Left ventricle myocardium inferior (tissue), 1 donor: ENCODE results near the gene PCNX2. TPM values are rescaled to one million over a fixed set of nuclear protein-coding genes. Genes with fewer than 3 reads are reported as not detected.

Experiments used
- DNase-seq: peaks from one replicate; pipeline ENCODE4 v3.0.0-alpha.2; 2020
- H3K27ac ChIP-seq: fragments of 200-600 bp; replicated peaks from 2 replicates; pipeline ENCODE4 v1.8.0; 2021
- H3K27me3 ChIP-seq: fragments of 200-600 bp; 2 replicates; pipeline ENCODE4 v1.8.0; 2021; ENCODE audit warnings: low read depth
- H3K36me3 ChIP-seq: fragments of 200-600 bp; 2 replicates; pipeline ENCODE4 v1.8.0; 2021
- H3K4me1 ChIP-seq: fragments of 200-600 bp; 2 replicates; pipeline ENCODE4 v1.8.0; 2021
- H3K4me3 ChIP-seq: fragments of 200-600 bp; 2 replicates; pipeline ENCODE4 v1.8.0; 2021; ENCODE audit warnings: mild to moderate bottlenecking, moderate library complexity
- H3K9me3 ChIP-seq: fragments of 200-600 bp; replicated peaks from 2 replicates; pipeline ENCODE4 v1.8.0; 2021
- intact Hi-C: fragments of 100-400 bp; cut with micrococcal nuclease; formaldehyde crosslinking; loops from one replicate; pipeline ENCODE4 v1.11.0; 2022
- total RNA-seq: library from RNA; stranded (reverse); fragmentation: NEBNext Ultra II Directional; extraction: Animal tissue kit (Norgen Biotek cat#: 25700); gene quantifications from one replicate; pipeline ENCODE4 v1.2.1, GENCODE V29; 2021
- TF ChIP-seq, protein P1 (sequence below): fragments of 200-600 bp; IDR thresholded peaks from 2 replicates; pipeline ENCODE4 v1.8.0; 2021; ENCODE audit warnings: antibody characterized with exemption, mild to moderate bottlenecking, borderline replicate concordance
- donor health status: DM: no; HTN: yes; CAD: no; lungs with severe emphysema.

The PCNX2 gene
- total RNA-seq, 1 donor from 2014 or later, result 0.82 TPM

DNA sequence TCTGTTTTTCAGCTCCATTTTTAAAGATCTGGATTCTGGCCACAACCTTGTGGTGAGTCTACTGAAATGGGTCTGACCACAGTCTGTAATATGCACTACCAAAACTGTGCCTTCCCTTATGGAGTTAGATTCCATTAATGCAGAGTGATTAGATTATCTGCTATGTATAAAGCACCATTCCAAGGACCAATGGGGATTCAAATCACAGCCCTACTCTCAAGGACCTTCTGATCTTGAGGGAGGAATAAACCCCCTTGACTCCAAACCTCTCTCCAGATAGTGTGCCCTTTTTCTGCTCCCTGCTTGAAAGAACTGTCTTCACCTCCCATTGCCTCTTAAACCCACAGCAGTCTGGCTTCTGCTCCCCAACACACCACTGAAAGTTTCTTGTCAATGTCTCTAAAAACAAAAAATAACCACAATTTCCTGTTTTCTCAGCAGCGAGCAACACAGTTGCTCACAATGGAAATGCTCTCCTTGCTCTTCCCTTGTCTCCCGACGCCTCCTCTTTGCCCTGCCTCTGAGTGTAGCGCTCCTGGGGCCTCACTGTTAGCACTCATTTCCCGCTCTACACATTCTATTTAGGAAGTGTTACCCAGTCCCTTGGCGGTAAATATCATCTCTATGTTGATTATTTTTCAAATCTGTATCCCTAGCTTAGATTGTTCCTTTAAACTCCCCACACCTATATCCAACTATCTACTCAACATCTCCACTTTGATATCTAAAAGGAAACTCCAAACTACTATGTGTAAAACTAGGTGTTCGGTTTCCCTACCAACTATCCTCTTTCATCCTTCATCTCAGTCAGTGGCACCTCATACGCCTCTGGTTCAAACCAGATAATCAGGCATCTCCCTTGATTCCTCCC, 13.6 kb downstream of the PCNX2 start:
- H3K36me3 ChIP-seq, result no peaks in the 10 kb centered on the region
- no peak overlapping the region for H3K4me3 ChIP-seq
- no peaks in the 10 kb centered on the region for H3K4me1 ChIP-seq
- intact Hi-C loops, result no loop called here
- no peaks in the 10 kb centered on the region for H3K9me3 ChIP-seq
- TF ChIP-seq, protein P1, sequence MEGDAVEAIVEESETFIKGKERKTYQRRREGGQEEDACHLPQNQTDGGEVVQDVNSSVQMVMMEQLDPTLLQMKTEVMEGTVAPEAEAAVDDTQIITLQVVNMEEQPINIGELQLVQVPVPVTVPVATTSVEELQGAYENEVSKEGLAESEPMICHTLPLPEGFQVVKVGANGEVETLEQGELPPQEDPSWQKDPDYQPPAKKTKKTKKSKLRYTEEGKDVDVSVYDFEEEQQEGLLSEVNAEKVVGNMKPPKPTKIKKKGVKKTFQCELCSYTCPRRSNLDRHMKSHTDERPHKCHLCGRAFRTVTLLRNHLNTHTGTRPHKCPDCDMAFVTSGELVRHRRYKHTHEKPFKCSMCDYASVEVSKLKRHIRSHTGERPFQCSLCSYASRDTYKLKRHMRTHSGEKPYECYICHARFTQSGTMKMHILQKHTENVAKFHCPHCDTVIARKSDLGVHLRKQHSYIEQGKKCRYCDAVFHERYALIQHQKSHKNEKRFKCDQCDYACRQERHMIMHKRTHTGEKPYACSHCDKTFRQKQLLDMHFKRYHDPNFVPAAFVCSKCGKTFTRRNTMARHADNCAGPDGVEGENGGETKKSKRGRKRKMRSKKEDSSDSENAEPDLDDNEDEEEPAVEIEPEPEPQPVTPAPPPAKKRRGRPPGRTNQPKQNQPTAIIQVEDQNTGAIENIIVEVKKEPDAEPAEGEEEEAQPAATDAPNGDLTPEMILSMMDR, result no peak
- H3K27me3 ChIP-seq, result peaks cover 8% of the 10 kb centered on the region
- no peak overlapping the region for H3K27ac ChIP-seq
- DNase-seq, result no peak

DNA sequence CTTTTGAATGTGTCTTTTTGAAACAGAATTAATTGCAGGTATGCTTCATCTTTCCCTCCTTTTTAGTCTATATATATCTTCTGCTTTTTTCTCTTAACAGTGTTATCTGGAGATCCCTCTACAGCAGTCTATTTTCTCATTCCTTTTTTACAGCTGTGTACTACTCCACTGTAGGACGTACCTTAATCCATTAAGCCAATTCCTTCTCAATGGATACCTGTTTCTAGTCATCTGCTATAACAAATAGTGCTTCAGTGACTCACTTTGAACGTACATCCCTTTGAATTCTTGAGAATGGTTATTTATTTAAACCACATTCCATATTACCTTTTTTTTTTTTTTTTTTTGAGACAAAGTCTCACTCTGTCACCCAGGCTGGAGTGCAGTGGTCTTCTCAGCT, 15.6 kb downstream of the PCNX2 start:
- DNase-seq, result no peak
- intact Hi-C loops, result no loop called here
- Histone ChIP-seq H3K9me3 (no peaks in the 10 kb centered on the region), H3K27ac (no peak overlapping the region), H3K4me1 (no peaks in the 10 kb centered on the region), H3K4me3 (no peak overlapping the region), H3K27me3 (peaks cover 8% of the 10 kb centered on the region), H3K36me3 (no peaks in the 10 kb centered on the region)
- TF ChIP-seq, protein P1, result no peak

DNA sequence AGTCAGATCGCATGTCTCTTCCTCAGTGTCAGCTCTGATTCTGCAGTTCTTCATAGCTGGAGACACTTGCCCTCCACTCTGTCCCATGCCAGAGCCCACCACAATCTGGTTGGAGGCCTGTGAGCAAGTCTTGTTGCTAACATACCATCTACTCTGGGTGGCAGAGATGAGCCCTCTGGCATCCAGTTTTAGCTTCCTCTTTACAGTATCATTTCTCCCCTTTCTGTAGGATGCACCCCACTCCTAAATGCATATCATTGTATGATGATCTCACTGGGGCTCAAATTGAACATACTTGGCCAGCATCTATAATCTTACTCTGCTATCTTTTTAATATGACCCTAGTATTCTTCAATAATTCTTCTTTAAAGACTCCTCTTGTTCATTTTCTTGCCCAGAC, 16.9 kb downstream of the PCNX2 start:
- H3K4me1 ChIP-seq, result no peaks in the 10 kb centered on the region
- TF ChIP-seq, protein P1, result no peak
- intact Hi-C loops, result no loop called here
- H3K9me3 ChIP-seq, result no peaks in the 10 kb centered on the region
- no peak for DNase-seq
- no peak overlapping the region for H3K4me3 ChIP-seq
- no peaks in the 10 kb centered on the region for H3K36me3 ChIP-seq
- H3K27me3 ChIP-seq, result no peaks in the 10 kb centered on the region
- H3K27ac ChIP-seq, result no peak overlapping the region

DNA sequence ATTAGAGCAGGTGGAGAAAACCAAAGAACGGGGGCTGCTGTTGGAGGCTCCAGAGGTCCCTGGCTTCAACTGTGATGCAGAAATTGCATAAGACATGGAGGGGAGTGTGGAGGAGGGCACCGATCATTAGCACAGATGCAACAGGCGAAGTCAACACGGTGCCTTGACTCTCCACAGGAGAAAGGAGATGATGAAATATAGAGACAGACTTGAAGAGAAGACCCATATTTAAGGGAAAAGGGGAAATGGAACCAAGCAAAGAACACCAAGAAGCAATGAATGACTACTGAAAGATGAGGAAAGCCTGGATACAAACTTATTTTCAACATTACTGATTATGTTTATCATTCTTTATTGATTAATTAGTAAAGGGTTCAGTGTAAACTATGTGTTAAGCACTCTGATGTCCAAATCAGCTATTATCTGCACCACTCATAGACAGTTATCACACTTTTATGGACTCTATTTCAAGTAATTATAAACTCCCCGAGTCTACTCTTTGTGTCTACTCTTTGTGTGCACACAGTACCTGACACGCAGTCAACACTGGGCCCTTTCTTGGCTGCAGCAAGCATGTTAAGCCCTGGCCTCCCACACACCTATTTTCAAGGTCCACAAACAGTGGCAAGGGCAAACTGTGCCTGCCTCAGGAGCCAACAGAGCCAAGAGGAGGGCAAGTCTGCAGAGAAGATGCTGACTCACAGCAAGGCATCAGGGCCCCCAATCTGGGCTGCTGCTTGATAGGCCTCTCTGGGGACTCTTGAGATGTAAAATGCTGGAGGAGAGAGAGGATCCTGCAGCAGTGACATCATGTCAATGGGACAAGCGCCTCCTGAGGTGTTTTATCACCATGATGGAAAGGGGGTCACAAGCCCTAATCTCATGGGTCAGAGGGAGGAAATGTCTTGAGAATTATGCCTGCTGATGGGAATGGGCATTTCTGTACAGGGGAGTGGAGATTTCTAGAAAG, 17.6 kb downstream of the PCNX2 start:
- H3K4me3 ChIP-seq, result no peak overlapping the region
- DNase-seq, result no peak
- intact Hi-C loops, result no loop called here

DNA sequence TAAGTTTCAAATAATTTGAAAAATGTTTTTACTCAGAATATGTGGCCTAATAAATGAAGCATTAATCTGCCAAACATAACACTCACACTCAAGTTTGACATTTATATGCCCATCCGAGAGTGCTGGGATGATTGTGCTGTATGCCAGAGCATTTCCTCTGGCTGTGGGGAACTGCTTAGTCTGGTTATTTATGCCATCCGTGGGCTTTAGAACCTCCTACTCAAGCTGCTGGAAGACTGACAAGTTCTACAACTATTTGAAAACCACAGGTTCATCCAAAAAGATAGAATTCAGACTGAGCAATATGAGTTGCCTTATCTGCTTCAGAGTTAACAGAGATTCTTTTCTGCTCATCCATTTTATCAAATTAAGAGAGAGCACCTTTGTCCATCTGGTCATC, 25.9 kb downstream of the PCNX2 start:
- TF ChIP-seq, protein P1, result no peak
- no peak for DNase-seq
- intact Hi-C loops, result no loop called here
- no peaks in the 10 kb centered on the region for H3K36me3 ChIP-seq
- H3K27ac ChIP-seq, result no peak overlapping the region
- H3K27me3 ChIP-seq, result no peaks in the 10 kb centered on the region
- no peaks in the 10 kb centered on the region for H3K9me3 ChIP-seq
- no peak overlapping the region for H3K4me3 ChIP-seq
- no peaks in the 10 kb centered on the region for H3K4me1 ChIP-seq

More for the DNA sequence above, 17.6 kb downstream of the PCNX2 start:
- Histone ChIP-seq H3K27me3 (no peaks in the 10 kb centered on the region), H3K36me3 (no peaks in the 10 kb centered on the region), H3K27ac (no peak overlapping the region), H3K4me1 (no peaks in the 10 kb centered on the region), H3K9me3 (no peaks in the 10 kb centered on the region)
- TF ChIP-seq, protein P1, result no peak
